Hepatocyte (in vitro differentiated cells): ENCODE results near the gene DKK1. TPM values are rescaled to one million over a fixed set of nuclear protein-coding genes. Genes with fewer than 3 reads are reported as not detected.

ENCODE experiments used
- DNase-seq: peaks from one replicate; pipeline ENCODE4 v3.0.0-alpha.2; 2016; ENCODE audit warnings: low spot score
- H2AFZ ChIP-seq: fragments of 200-600 bp; sonication (generic); 2 replicates; pipeline ENCODE4 v1.6.0; 2016; ENCODE audit warnings: antibody characterized with exemption, mild to moderate bottlenecking
- H3K27ac ChIP-seq: fragments of 200-600 bp; sonication (generic); 2 replicates; pipeline ENCODE4 v1.5.1; 2016; ENCODE audit warnings: mild to moderate bottlenecking
- H3K27me3 ChIP-seq: fragments of 200-600 bp; sonication (generic); 2 replicates; pipeline ENCODE4 v1.6.1; 2016
- H3K36me3 ChIP-seq: fragments of 200-600 bp; sonication (generic); replicated peaks from 2 replicates; pipeline ENCODE4 v1.5.1; 2016; ENCODE audit warnings: low read depth; ENCODE audit not compliant: insufficient read depth
- H3K4me1 ChIP-seq: fragments of 200-600 bp; sonication (generic); 2 replicates; pipeline ENCODE4 v1.5.1; 2016; ENCODE audit warnings: mild to moderate bottlenecking, moderate library complexity; ENCODE audit not compliant: insufficient read depth
- H3K4me2 ChIP-seq: fragments of 200-600 bp; sonication (generic); 2 replicates; pipeline ENCODE4 v1.6.0; 2016
- H3K4me3 ChIP-seq: fragments of 200-600 bp; sonication (generic); 2 replicates; pipeline ENCODE4 v1.5.1; 2016; ENCODE audit warnings: mild to moderate bottlenecking
- H3K79me2 ChIP-seq: fragments of 200-600 bp; sonication (generic); 2 replicates; pipeline ENCODE4 v1.6.0; 2017; ENCODE audit warnings: mild to moderate bottlenecking
- H3K9me2 ChIP-seq: fragments of 200-600 bp; sonication (generic); replicated peaks from 2 replicates; pipeline ENCODE4 v1.6.0; 2017; ENCODE audit warnings: mild to moderate bottlenecking; ENCODE audit not compliant: insufficient read depth
- H3K9me3 ChIP-seq: fragments of 200-600 bp; sonication (generic); 2 replicates; pipeline ENCODE4 v1.5.1; 2016; ENCODE audit warnings: low read depth, mild to moderate bottlenecking
- H4K20me1 ChIP-seq: fragments of 200-600 bp; sonication (generic); 2 replicates; pipeline ENCODE4 v1.6.0; 2016; ENCODE audit warnings: mild to moderate bottlenecking; ENCODE audit not compliant: insufficient read depth, poor library complexity, severe bottlenecking
- EZH2 ChIP-seq: fragments of 200-600 bp; sonication (generic); IDR thresholded peaks from 2 replicates; pipeline ENCODE4 v1.6.1; 2016; ENCODE audit warnings: antibody characterized with exemption, mild to moderate bottlenecking, borderline replicate concordance
- EZH2phosphoT487 ChIP-seq: fragments of 200-600 bp; sonication (generic); IDR thresholded peaks from one replicate; pipeline ENCODE4 v1.6.1; 2018; ENCODE audit warnings: antibody characterized with exemption, mild to moderate bottlenecking, low read depth, moderate library complexity; ENCODE audit not compliant: unreplicated experiment, severe bottlenecking
- WGBS: methylation state at CpG from one replicate; pipeline ENCODE4 v1.1.6; 2016; ENCODE audit warnings: low lambda C conversion rate; ENCODE audit errors: missing lambda C conversion rate; 5-methylcytosine and 5-hydroxymethylcytosine counted together
- polyA plus RNA-seq: library from polyadenylated mRNA; unstranded; fragments of >200 nt; fragmentation: Nextera tagmentation; extraction: Ambion mirVana; gene quantifications from 2 replicates; pipeline ENCODE4 v1.2.1, GENCODE V29; 2016
- total RNA-seq: library from RNA; depleted of rRNA; stranded (reverse); fragments of >200 nt; gene quantifications from 2 replicates; pipeline ENCODE4 v1.2.3, GENCODE V29; 2014
- TF ChIP-seq, protein P1 (sequence below): fragments of 200-600 bp; sonication (generic); IDR thresholded peaks from 2 replicates; pipeline ENCODE4 v1.5.1; 2016; ENCODE audit warnings: antibody characterized with exemption, mild to moderate bottlenecking; ENCODE audit not compliant: poor library complexity

Gene DKK1
- total and polyA plus RNA-seq, 2 experiments from 2014 or later: 40.3 to 62.4 TPM

GRCh38 chr10:52313256-52313932 lies 687 bp upstream of the DKK1 start:
- peak overlapping the region; percentile 90 for H2AFZ ChIP-seq
- TF ChIP-seq, protein P1, sequence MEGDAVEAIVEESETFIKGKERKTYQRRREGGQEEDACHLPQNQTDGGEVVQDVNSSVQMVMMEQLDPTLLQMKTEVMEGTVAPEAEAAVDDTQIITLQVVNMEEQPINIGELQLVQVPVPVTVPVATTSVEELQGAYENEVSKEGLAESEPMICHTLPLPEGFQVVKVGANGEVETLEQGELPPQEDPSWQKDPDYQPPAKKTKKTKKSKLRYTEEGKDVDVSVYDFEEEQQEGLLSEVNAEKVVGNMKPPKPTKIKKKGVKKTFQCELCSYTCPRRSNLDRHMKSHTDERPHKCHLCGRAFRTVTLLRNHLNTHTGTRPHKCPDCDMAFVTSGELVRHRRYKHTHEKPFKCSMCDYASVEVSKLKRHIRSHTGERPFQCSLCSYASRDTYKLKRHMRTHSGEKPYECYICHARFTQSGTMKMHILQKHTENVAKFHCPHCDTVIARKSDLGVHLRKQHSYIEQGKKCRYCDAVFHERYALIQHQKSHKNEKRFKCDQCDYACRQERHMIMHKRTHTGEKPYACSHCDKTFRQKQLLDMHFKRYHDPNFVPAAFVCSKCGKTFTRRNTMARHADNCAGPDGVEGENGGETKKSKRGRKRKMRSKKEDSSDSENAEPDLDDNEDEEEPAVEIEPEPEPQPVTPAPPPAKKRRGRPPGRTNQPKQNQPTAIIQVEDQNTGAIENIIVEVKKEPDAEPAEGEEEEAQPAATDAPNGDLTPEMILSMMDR: no peak
- TF ChIP-seq EZH2: peak; percentile 79
- no peaks in the 10 kb centered on the region for H3K9me2 ChIP-seq
- no peaks in the 10 kb centered on the region for H3K79me2 ChIP-seq
- no peaks in the 10 kb centered on the region for H4K20me1 ChIP-seq
- H3K9me3 ChIP-seq: no peaks in the 10 kb centered on the region
- peaks cover 6% of the 10 kb centered on the region for H3K4me1 ChIP-seq
- WGBS: 2% methylated on average over 26 of the region's 26 CpGs
- DNase-seq: peak; percentile 17
- H3K27ac ChIP-seq: no peak overlapping the region
- H3K4me3 ChIP-seq: peak overlapping the region; percentile 90
- peak overlapping the region; percentile 98 for H3K4me2 ChIP-seq
- no peaks in the 10 kb centered on the region for H3K36me3 ChIP-seq
- peaks cover 31% of the 10 kb centered on the region for H3K27me3 ChIP-seq

DNA sequence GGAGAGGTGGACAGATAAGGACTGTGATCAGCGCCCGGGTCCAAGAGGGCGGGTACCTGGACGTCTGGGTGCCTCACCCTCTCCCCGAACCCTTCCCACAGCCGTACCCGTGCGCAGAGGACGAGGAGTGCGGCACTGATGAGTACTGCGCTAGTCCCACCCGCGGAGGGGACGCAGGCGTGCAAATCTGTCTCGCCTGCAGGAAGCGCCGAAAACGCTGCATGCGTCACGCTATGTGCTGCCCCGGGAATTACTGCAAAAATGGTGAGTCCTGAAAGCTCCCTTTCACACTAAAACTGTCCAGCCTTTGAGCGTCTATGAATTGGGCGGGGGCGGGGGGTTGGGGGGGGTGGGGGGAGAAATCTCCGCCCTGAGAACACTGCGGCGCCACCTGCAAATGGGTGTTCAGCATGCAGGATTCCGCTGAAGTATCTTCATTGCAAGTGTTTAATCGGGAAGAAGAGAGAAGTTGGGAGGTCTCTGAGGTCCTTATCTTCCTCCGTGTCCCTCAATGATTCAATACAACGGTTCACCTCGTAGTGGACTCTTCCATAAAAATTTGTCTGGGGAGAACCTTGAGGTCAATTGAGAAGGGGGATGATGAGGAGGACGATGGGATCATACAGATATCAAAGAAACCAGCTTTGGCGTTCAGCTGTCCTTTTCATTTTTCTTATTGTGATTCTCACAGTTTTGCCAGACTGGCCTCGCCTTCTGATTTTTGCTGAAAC lies 906 bp downstream of the DKK1 start:
- no peak overlapping the region for H3K27ac ChIP-seq
- peak; percentile 30 for DNase-seq
- H3K79me2 ChIP-seq: no peaks in the 10 kb centered on the region
- H3K27me3 ChIP-seq: peaks cover 25% of the 10 kb centered on the region
- no peaks in the 10 kb centered on the region for H4K20me1 ChIP-seq
- peaks cover 10% of the 10 kb centered on the region for H3K4me1 ChIP-seq
- H3K9me3 ChIP-seq: no peaks in the 10 kb centered on the region
- no peaks in the 10 kb centered on the region for H3K9me2 ChIP-seq
- no peaks in the 10 kb centered on the region for H3K36me3 ChIP-seq
- H2AFZ ChIP-seq: peak overlapping the region; percentile 90
- 10% methylated on average over 35 of the region's 36 CpGs for WGBS
- peak overlapping the region; percentile 90 for H3K4me3 ChIP-seq
- H3K4me2 ChIP-seq: peak overlapping the region; percentile 98
- no peak for TF ChIP-seq EZH2
- no peak for TF ChIP-seq EZH2phosphoT487
- TF ChIP-seq, protein P1: no peak

- Histone ChIP-seq H3K27me3 (peaks cover 25% of the 10 kb centered on the region), H3K36me3 (no peaks in the 10 kb centered on the region), H3K27ac (no peak overlapping the region), H3K9me3 (no peaks in the 10 kb centered on the region), H3K79me2 (no peaks in the 10 kb centered on the region), H4K20me1 (no peaks in the 10 kb centered on the region), H2AFZ (no peak overlapping the region), H3K4me1 (peaks cover 10% of the 10 kb centered on the region), H3K4me2 (peak overlapping the region; percentile 98), H3K9me2 (no peaks in the 10 kb centered on the region), H3K4me3 (no peak overlapping the region)
- no peak for DNase-seq
- TF ChIP-seq EZH2phosphoT487 (no peak), EZH2 (no peak)
- TF ChIP-seq, protein P1: no peak
- 90% methylated on average over 1 of the region's 1 CpG for WGBS
Measured at GRCh38 chr10:52316001-52316400, 1.9 kb downstream of the DKK1 start.
